ENCODE data around the gene SCAANT1.

Gene SCAANT1

DNA sequence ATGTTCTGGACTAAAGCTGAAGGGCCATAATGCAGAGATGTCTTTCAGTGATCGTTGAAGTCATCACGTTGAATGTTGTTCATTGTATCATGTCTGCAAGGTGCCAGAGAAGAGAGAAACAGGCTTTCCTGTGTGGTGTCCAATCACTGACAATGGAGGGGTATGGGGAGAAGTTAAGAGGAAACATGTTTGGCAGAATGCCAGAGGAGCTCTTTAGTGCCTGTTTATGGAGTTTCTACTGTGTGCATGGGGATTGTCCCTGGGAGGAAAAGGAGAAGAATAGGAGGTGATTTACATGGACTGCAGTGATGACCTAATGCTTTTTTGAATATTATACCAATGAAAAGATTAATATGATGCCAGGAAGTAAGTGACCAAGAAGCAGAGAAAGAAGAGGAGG is 11.7 kb downstream of the SCAANT1 start:
- no peak for DNase-seq (ENCODE audit: low read depth in 2 of 2)

- DNase-seq (ENCODE audit: low read depth in 2 of 2): no peak
Measured at GRCh38 chr3:63900010-63900409, 12.2 kb downstream of the SCAANT1 start.

DNA sequence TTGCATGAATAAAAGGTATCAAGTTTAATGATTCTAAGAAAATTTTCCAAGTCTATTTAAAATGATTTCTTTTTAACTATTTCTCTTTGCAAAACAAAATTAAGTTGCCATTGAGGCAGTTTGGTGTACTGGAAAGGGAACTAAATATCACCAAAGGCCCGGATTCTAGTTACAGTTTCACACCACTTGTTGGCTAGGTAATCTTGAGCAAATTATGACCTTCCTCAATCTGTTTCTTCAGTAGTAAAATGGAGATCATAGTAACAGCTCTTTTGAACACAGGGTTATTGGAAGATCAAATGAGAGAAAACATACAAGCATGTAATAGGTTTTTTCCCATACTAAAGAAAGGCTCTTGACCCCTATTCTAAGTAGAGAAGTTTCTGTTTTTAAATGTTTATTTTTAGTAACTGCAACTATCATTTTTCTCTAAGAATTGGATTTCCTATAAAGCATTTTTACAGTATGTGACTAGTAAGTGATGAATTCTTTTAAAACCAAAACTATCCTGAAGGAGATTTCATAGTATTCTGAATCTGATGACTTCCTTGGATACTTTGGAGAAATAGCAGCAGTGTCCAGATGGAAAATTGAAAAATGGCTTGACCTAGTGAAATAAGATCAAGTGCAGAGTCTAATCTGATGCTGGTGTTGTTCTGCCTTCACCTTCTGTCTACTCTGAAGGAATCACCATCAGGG is 15.7 kb downstream of the SCAANT1 start:
- DNase-seq (ENCODE audit: low read depth in 2 of 2): no peak

DNA sequence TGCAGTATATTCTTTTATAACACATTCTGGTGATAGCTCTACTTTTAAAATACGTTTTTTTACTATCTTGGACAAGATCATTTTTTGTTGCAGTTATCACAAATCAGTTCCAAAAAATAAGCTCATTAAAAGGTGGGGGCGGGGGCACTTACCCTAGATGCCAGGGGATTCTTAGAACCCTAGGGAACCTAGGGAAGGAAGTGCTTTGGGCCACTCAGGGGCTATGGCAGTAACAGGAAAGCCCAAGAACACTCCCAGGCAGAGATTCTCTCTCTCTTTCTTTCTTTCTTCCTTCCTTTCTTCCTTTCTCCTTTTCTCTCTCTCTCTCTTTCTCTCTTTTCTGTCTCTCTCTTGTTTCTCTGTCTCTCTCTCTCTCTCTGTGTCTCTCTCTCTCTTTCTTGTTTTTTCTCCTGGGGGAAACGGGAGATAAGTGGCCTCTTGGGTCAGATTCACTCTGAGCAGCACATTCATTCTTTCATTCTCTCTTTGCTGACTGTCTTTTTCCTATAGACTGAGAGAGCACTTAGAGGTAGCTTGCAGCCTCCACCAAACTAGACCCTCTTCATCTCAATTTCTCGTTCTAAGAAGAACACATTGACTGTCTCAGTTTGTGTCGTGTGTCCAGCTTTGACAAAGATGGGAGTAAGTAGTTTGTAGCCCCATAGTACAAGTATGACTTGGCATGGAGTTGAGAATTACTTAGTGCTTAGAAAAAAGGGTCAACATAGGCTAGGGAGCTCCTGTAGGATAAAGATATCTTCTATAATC is 16.6 kb downstream of the SCAANT1 start:
- DNase-seq (ENCODE audit: low read depth in 2 of 2): no peak

GRCh38 chr3:63892773-63893352 is 19.3 kb downstream of the SCAANT1 start:
- DNase-seq (ENCODE audit: low read depth in 2 of 2): no peak

DNA sequence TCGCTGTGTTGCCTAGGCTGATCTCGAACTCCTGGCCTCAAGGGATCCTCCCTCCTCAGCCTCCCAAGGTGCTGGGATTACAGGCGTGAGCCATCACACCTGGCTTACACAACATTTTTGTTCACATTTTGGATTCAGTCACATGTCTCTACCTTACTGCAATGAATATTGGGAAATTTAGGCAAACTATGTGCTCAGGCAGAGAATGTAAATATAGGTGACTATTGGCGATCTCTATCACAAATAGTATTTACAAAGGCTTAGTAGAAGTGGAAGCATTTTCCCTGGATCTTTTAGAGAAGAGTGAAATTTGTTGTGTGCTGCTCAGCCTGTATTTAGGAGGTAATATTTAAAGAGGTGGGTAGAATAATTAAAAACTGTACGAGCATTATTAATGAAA is 20.7 kb downstream of the SCAANT1 start:
- no peak for DNase-seq (ENCODE audit: low read depth in 2 of 2)

GRCh38 chr3:63886858-63887257 is 25.3 kb downstream of the SCAANT1 start:
- DNase-seq (ENCODE audit: low read depth in 2 of 2): no peak

- no peak for DNase-seq (ENCODE audit: low read depth in 2 of 2)
Measured at GRCh38 chr3:63880653-63881052, 31.5 kb downstream of the SCAANT1 start.

- no peak for DNase-seq (ENCODE audit: low read depth in 2 of 2)
Measured at GRCh38 chr3:63878394-63879060, 33.7 kb downstream of the SCAANT1 start.

GRCh38 chr3:63877737-63878393 is 34.3 kb downstream of the SCAANT1 start:
- DNase-seq (ENCODE audit: low read depth in 2 of 2): no peak

GRCh38 chr3:63876260-63876659 is 35.9 kb downstream of the SCAANT1 start:
- DNase-seq (ENCODE audit: low read depth in 2 of 2): peak; percentile 37 to 42

DNA sequence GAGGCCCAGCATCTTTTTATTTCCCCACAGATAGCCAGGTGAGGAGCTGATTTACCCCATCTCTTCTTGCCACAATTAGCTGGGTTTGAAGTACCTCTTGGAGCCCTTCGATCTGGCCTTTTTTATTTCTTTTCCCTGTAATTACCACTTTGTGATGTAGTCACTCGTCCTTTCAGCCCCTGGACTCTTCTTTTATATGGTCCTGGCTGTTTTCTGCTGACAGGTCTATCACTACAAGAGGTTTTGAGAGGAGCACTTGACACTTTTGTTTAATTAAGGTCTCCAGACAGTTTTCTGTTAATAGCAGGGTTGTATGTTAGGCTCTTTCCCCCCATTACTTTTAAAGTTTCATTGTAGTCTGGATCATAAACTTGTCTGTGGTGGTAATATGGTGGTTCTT is 36.7 kb downstream of the SCAANT1 start:
- no peak for DNase-seq (ENCODE audit: low read depth in 2 of 2)

DNA sequence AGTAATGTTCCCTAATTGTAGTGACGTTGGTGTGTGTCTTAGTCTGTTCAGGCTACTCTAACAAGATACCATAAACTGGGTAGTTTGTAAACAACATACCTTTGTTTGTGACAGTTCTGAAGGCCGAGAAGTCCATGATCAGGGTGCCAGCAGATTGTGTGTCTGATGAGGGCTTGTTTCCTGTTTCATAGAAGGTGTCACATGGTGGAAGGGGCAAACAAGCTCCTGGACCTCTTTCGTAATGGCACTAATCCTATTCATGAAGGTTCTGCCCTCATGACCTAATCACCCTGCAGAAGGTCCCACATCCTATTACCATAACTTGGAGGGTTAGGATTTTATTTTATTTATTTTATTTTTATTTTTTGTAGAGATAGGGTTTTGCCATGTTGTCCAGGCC is 37.4 kb downstream of the SCAANT1 start:
- no peak for DNase-seq (ENCODE audit: low read depth in 2 of 2)

GRCh38 chr3:63872135-63872924 is 39.9 kb downstream of the SCAANT1 start:
- DNase-seq (ENCODE audit: low read depth in 2 of 2): peak; percentile 27 to 34

DNA sequence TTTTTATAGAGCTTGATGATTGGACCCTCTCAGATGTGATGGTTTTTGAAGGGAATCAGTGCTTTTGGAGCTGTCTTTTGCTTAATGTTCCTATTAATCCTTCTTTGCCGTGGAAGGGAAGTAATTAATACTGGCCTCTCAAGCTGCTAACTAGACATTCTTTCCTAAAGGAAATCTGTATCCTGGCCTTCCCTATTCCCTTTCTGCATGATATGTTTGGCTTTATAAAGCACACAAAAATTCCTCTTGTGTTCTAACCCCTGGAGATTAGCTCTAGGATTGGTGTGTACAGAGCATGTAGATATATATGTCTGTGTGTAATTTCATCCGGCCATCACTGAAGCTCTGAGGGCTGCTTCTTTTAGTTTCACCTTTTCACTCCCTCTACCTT is 41.6 kb downstream of the SCAANT1 start:
- no peak for DNase-seq (ENCODE audit: low read depth in 2 of 2)

DNA sequence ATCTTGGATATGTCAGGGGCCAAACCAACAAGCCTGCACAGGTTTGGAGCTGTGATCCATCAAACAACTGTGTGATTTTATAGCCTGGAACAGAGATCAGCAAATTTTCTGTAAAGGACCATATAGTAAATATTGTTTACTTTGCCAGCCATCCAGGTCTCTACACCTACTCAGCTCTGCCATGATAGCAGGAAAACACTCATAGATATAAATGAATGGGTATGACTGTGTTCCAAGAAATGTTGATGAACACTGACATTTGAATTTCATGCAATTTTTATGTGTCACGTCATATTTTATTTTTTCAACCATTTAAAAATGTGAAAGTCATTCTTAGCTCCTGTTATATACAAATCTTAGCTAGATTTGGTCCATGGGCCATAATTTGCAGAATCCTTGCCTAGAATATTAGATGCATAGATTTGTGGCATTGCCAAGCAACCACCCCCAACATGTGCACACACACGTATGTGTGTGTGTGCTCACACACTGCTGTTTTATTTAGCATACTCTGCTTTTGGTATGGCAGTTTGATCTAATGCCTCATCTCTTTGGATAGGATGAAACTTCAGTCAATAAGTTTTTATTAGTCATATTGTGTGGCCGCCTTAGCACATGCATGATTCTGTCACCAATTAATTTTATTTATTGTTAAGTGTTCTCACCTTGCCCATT is 42.1 kb downstream of the SCAANT1 start:
- DNase-seq (ENCODE audit: low read depth in 2 of 2): no peak

DNA sequence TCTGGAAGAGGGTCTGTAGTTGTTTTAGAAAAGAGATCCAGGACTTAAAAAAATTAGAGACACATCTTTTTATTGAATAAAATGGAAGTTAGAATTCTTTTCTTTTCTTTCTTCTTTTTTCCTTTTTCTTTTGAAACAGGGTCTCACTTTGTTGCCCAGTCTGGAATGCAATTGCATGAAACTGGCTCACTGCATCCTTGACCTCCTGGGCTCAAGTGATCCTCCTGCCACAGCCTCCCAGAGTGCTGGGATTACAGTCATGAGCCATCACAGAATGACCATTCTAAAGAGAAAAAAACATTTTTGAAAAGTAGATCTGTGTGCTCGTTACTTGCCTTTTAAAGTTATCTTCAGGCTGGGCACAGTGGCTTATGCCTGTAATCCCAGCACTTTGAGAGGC is 45.0 kb downstream of the SCAANT1 start:
- DNase-seq (ENCODE audit: low read depth in 2 of 2): no peak

DNA sequence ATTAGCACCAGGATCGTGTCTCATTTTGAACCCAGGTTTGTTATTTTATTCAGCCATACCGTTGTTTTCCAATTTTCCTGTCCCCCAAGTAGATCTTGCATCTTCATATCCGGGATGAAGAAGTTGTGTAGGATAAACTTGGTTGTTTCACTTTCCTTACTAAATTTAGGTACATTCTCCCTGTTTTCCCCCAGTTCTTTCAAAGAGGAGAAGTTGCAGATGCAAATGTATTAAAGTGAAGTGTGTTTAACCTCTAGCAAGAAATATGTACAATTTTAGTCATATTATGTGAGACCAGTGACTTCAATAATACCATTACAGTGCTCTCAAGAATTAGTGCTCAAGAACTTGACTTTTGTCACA is 47.2 kb downstream of the SCAANT1 start:
- DNase-seq (ENCODE audit: low read depth in 2 of 2): no peak

DNA sequence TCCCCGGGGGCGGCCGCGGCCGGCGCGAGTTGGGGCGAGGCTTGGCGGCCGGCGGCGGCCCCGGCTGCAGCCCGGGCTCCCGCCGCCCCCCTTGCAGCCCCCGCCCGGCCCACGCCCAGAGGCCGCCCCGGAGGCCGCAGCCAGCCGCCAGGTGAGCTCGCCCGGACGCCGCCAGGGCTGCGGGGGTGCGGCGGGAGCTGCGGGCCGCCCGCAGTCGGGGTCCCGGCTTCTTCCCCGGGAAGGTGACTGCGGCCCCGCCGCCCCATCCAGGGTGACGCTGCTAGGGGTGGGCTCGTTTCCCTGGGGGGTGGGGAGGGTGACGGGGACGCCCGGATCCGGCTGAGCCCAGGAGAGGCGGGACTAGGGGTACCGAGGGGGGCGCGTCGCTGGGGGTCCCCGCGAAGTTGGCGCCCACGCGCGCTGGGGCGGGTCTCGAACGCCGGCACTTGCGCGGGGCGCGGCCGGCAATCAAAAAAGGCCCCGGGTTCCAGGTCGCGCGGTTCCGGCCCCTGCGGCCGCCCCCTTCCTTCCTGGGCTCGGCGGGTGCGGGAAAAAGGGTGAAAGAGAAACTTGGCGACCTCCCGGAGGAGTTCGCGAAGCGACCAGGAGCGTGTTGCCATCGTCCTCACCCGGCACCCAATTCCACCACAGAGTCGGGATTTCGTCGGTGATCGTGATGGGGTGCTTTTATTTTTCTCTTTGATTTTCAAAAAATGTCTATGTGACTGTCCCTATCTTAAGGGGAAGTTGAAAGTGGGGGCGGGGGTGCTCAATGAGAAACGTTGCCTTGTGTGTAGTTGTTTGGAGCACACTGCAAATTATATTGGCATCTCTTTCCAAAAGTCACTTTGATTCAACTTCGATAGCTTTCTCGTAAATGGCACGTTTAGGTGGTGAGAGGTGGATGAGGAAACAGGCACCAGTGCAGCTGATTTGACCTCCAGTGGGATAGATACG is 47.9 kb downstream of the SCAANT1 start:
- no peak for DNase-seq (ENCODE audit: low read depth in 2 of 2)

All from fibroblast of skin of left quadriceps (primary cell).